DOHH2 (cell line): Measurements from ENCODE around the gene DCAF4.

Experiments
- H3F3A ChIP-seq: fragments of 200-600 bp; sonication (generic), shearing (Covaris generic); 2 replicates; pipeline ENCODE4 v1.6.0; 2016; ENCODE audit warnings: antibody characterized with exemption, mild to moderate bottlenecking; ENCODE audit not compliant: control insufficient read depth, insufficient read depth
- H3K27ac ChIP-seq: fragments of 200-600 bp; sonication (generic); 2 replicates; pipeline ENCODE4 v1.5.1; 2014; ENCODE audit warnings: low read depth, mild to moderate bottlenecking, low read length, moderate library complexity
- H3K27me3 ChIP-seq: fragments of 200-600 bp; sonication (generic); 2 replicates; pipeline ENCODE4 v1.6.1; 2014; ENCODE audit warnings: mild to moderate bottlenecking, low read length, mixed read lengths; ENCODE audit not compliant: control insufficient read depth
- H3K36me3 ChIP-seq: fragments of 200-600 bp; sonication (generic); 2 replicates; pipeline ENCODE4 v1.6.1; 2014; ENCODE audit warnings: mild to moderate bottlenecking, low read length, moderate library complexity, mixed read lengths; ENCODE audit not compliant: control insufficient read depth
- H3K4me1 ChIP-seq: fragments of 200-600 bp; sonication (generic); 2 replicates; pipeline ENCODE4 v1.6.1; 2014; ENCODE audit warnings: mild to moderate bottlenecking, low read length, mixed read lengths; ENCODE audit not compliant: control insufficient read depth
- H3K4me2 ChIP-seq: fragments of 200-600 bp; sonication (generic); 2 replicates; pipeline ENCODE4 v1.6.0; 2014; ENCODE audit warnings: mild to moderate bottlenecking, low read length, moderate library complexity
- H3K4me3 ChIP-seq: fragments of 200-600 bp; sonication (generic); 2 replicates; pipeline ENCODE4 v1.5.1; 2014; ENCODE audit warnings: mild to moderate bottlenecking, low read length, mixed read lengths
- H3K79me2 ChIP-seq: fragments of 200-600 bp; sonication (generic); 2 replicates; pipeline ENCODE4 v1.6.1; 2014; ENCODE audit warnings: mild to moderate bottlenecking, low read length, mixed read lengths; ENCODE audit not compliant: control insufficient read depth
- H3K9me2 ChIP-seq: fragments of 200-600 bp; sonication (generic); replicated peaks from 2 replicates; pipeline ENCODE4 v1.6.1; 2014; ENCODE audit warnings: mild to moderate bottlenecking, low read length, mixed read lengths; ENCODE audit not compliant: control insufficient read depth
- H3K9me3 ChIP-seq: fragments of 200-600 bp; sonication (generic); 2 replicates; pipeline ENCODE4 v1.6.1; 2014; ENCODE audit warnings: antibody characterized with exemption, low read length, mixed read lengths; ENCODE audit not compliant: control insufficient read depth, insufficient read depth
- H4K20me1 ChIP-seq: fragments of 200-600 bp; sonication (generic); 2 replicates; pipeline ENCODE4 v1.6.0; 2014; ENCODE audit warnings: low read depth, mild to moderate bottlenecking, antibody characterized with exemption, low read length, moderate library complexity; ENCODE audit not compliant: control insufficient read depth, insufficient read depth
- CTCF ChIP-seq: fragments of 200-600 bp; sonication (generic); IDR thresholded peaks from one replicate; pipeline ENCODE4 v1.5.1; 2014; ENCODE audit warnings: antibody characterized with exemption, mild to moderate bottlenecking, low read depth, low read length; ENCODE audit not compliant: poor library complexity, severe bottlenecking
- EZH2phosphoT487 ChIP-seq: fragments of 200-600 bp; sonication (generic); IDR thresholded peaks from 2 replicates; pipeline ENCODE4 v1.6.1; 2017; ENCODE audit warnings: borderline replicate concordance, mild to moderate bottlenecking, antibody characterized with exemption, low read length, moderate library complexity, mixed read lengths

Gene DCAF4

DNA sequence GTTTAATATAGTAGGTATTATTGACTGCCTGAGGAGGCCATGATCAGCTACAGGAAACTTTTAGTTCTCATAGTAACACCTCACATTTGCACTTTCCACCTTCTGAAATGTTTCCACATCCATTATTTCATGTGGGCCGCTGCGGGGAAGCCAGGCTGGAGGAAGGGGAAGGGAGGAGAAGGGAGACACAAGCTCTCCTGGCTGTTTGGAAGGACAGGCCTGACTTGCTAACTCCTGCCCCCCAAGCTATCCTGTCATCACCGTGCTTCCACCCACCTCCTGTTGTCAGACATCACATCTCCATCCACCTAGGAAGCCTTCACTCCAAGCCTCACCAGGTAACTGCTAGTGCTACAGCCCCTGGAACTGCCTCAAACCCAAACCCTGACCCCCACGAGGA, 41.9 kb upstream of the DCAF4 start:
- H3K4me3 ChIP-seq = no peak overlapping the region

DNA sequence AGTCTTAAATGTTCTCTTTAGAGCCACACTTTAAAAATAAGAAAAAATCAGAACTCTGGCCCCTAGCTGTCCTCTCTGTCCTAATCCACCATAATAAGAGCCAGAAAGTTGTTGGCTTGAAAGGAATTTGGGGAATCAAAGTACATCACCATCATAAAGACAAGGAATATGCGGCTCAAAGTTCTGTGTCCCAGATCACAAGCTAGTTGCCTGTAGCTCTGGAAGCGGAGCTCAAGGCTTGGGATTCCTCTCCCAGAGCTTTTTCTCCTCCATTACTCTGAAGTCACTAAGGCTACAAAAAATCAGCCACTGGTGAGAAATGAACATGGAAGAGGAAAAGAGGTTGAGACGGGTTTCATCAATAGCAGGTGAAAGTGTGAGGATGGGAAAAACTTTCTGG, 38.8 kb upstream of the DCAF4 start:
- Histone ChIP-seq H3K79me2 (no peaks in the 10 kb centered on the region), H3K27me3 (peaks cover 47% of the 10 kb centered on the region), H3K27ac (no peak overlapping the region), H3K9me2 (no peaks in the 10 kb centered on the region), H3K9me3 (no peaks in the 10 kb centered on the region), H3K4me1 (peaks cover 2% of the 10 kb centered on the region), H4K20me1 (no peaks in the 10 kb centered on the region), H3K4me3 (no peak overlapping the region), H3K36me3 (no peaks in the 10 kb centered on the region), H3F3A (no peaks in the 10 kb centered on the region), H3K4me2 (no peak overlapping the region)
- TF ChIP-seq EZH2phosphoT487 = no peak
- no peak for TF ChIP-seq CTCF

More for the DNA sequence above, 41.9 kb upstream of the DCAF4 start:
- Histone ChIP-seq H3K79me2 (no peaks in the 10 kb centered on the region), H3K9me2 (no peaks in the 10 kb centered on the region), H3K9me3 (no peaks in the 10 kb centered on the region), H3K27me3 (peaks cover 28% of the 10 kb centered on the region), H3K36me3 (no peaks in the 10 kb centered on the region), H3K4me2 (no peak overlapping the region), H3K4me1 (no peaks in the 10 kb centered on the region), H3K27ac (no peak overlapping the region), H4K20me1 (no peaks in the 10 kb centered on the region), H3F3A (no peaks in the 10 kb centered on the region)
- TF ChIP-seq EZH2phosphoT487 = no peak
- no peak for TF ChIP-seq CTCF

- Histone ChIP-seq H4K20me1 (no peaks in the 10 kb centered on the region), H3F3A (no peaks in the 10 kb centered on the region), H3K4me1 (peaks cover 9% of the 10 kb centered on the region), H3K36me3 (no peaks in the 10 kb centered on the region), H3K4me3 (no peak overlapping the region), H3K9me2 (no peaks in the 10 kb centered on the region), H3K4me2 (no peak overlapping the region), H3K27me3 (peaks cover 53% of the 10 kb centered on the region), H3K27ac (no peak overlapping the region), H3K9me3 (no peaks in the 10 kb centered on the region), H3K79me2 (no peaks in the 10 kb centered on the region)
- no peak for TF ChIP-seq EZH2phosphoT487
Measured at GRCh38 chr14:72888192-72888591, 38.1 kb upstream of the DCAF4 start.

GRCh38 chr14:72888636-72889201, 37.5 kb upstream of the DCAF4 start:
- Histone ChIP-seq H3K79me2 (no peaks in the 10 kb centered on the region), H3K9me2 (no peaks in the 10 kb centered on the region), H3K4me2 (no peak overlapping the region), H3K9me3 (no peaks in the 10 kb centered on the region), H4K20me1 (no peaks in the 10 kb centered on the region), H3F3A (no peaks in the 10 kb centered on the region), H3K4me1 (peaks cover 11% of the 10 kb centered on the region), H3K36me3 (no peaks in the 10 kb centered on the region), H3K27me3 (peaks cover 58% of the 10 kb centered on the region), H3K4me3 (no peak overlapping the region), H3K27ac (no peak overlapping the region)
- TF ChIP-seq EZH2phosphoT487 = no peak
